ENCODE data around the gene GATD1.

GATD1 gene

GRCh38 chr11:812390-812789, 35.1 kb upstream of the GATD1 start:
- DNase-seq (ENCODE audit: low read depth): no peak

- no peak for DNase-seq (ENCODE audit: low read depth)
Measured at GRCh38 chr11:811446-812245, 34.4 kb upstream of the GATD1 start.

- DNase-seq (ENCODE audit: low read depth): no peak
Measured at GRCh38 chr11:810040-810567, 32.8 kb upstream of the GATD1 start.

GRCh38 chr11:809287-810039, 32.2 kb upstream of the GATD1 start, which contains the start of gene RPLP2:
TSS of gene RPLP2 (plus strand) at chr11:809967. CDS start at chr11:810235, 268 bp downstream.
- DNase-seq (ENCODE audit: low read depth): peak; percentile 81

- no peak for DNase-seq (ENCODE audit: low read depth)
Measured at GRCh38 chr11:808427-809286, 31.4 kb upstream of the GATD1 start.

- DNase-seq (ENCODE audit: low read depth): no peak
Measured at GRCh38 chr11:804599-804964, 27.3 kb upstream of the GATD1 start.

GRCh38 chr11:803770-804598, 26.7 kb upstream of the GATD1 start:
- no peak for DNase-seq (ENCODE audit: low read depth)

GRCh38 chr11:803467-803742, 26.1 kb upstream of the GATD1 start:
- DNase-seq (ENCODE audit: low read depth): no peak

GRCh38 chr11:802693-803466, 25.6 kb upstream of the GATD1 start:
- DNase-seq (ENCODE audit: low read depth): no peak

- no peak for DNase-seq (ENCODE audit: low read depth)
Measured at GRCh38 chr11:802018-802617, 24.8 kb upstream of the GATD1 start.

- no peak for DNase-seq (ENCODE audit: low read depth)
Measured at GRCh38 chr11:801097-801780, 24.0 kb upstream of the GATD1 start.

- DNase-seq (ENCODE audit: low read depth): no peak
Measured at GRCh38 chr11:800473-800872, 23.2 kb upstream of the GATD1 start.

GRCh38 chr11:799641-800316, 22.5 kb upstream of the GATD1 start:
- no peak for DNase-seq (ENCODE audit: low read depth)

- DNase-seq (ENCODE audit: low read depth): no peak
Measured at GRCh38 chr11:798093-798713, 20.9 kb upstream of the GATD1 start, which contains the start of gene SLC25A22. TSS of gene SLC25A22 (minus strand) at chr11:798281. CDS start at chr11:795006, 3,275 bp downstream.

- peak; percentile 42 for DNase-seq (ENCODE audit: low read depth)
Measured at GRCh38 chr11:797296-798092, 20.2 kb upstream of the GATD1 start.

GRCh38 chr11:796565-797295, 19.4 kb upstream of the GATD1 start:
- no peak for DNase-seq (ENCODE audit: low read depth)
